ENCODE measurements around the gene PTP4A2.
"Not testable (repeated sequence)": the region's sequence is repeated elsewhere in the genome, so short reads cannot be mapped to it uniquely, and the experiment has no call there.

- TF ChIP-seq, protein P1, sequence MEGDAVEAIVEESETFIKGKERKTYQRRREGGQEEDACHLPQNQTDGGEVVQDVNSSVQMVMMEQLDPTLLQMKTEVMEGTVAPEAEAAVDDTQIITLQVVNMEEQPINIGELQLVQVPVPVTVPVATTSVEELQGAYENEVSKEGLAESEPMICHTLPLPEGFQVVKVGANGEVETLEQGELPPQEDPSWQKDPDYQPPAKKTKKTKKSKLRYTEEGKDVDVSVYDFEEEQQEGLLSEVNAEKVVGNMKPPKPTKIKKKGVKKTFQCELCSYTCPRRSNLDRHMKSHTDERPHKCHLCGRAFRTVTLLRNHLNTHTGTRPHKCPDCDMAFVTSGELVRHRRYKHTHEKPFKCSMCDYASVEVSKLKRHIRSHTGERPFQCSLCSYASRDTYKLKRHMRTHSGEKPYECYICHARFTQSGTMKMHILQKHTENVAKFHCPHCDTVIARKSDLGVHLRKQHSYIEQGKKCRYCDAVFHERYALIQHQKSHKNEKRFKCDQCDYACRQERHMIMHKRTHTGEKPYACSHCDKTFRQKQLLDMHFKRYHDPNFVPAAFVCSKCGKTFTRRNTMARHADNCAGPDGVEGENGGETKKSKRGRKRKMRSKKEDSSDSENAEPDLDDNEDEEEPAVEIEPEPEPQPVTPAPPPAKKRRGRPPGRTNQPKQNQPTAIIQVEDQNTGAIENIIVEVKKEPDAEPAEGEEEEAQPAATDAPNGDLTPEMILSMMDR (IDR thresholded peaks at IDR 0.05), result not testable (repeated sequence)
- TF ChIP-seq POLR2A (IDR thresholded peaks at IDR 0.05), result not testable (repeated sequence)
These were observed 7.5 kb upstream of the PTP4A2 start for GRCh38 chr1:31945677-31946076.

Measured in lower leg skin (tissue), 3 donors.